GM18870 (cell line): Measurements from ENCODE around the gene HRG.
"Not testable (repeated sequence)": the region's sequence is repeated elsewhere in the genome, so short reads cannot be mapped to it uniquely, and the experiment has no call there.

Experiments
- ATAC-seq: cut with Tn5 transposase; IDR thresholded peaks from one replicate; pipeline ENCODE4 v1.9.1; 2021; ENCODE audit warnings: moderate library complexity; ENCODE audit not compliant: unreplicated experiment

HRG gene

GRCh38 chr3:186679151-186679550, 13.3 kb downstream of the HRG start:
- no peak for ATAC-seq

- no peak for ATAC-seq
Measured at GRCh38 chr3:186680869-186681268, 15.1 kb downstream of the HRG start.

DNA sequence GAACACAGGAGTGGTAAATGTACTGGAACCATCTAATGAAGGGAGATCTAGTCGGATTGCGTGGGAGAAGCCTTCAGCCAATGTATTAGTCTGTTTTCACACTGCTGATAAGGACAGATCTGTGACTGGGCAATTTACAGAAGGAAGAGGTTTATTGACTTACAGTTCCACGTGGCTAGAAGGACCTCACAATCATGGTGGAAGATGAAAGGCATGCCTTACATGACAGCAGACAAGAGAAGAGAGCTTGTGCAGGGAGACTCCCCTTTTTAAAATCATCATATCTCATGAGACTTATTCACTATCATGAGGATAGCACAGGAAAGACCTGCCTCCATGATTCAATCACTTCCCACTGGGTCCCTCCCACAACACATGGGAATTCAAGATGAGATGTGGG, 17.0 kb downstream of the HRG start:
- no peak for ATAC-seq

DNA sequence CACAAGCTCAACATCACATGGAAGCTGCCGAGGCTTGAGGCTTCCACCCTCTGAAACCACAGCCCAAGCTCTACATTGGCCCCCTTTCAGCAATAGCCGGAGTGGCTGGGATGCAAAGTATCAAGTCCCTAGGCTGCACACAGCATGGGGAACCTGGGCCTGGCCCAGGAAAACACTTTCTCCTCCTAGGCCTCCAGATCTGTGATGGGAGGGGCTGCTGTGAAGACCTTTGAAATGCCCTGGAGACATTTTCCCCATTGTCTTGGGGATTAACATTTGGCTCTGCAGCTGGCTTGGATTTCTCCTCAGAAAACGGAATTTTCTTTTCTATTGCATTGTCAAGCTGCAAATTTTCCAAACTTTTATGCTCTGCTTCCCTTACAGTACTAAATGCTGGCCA, 18.2 kb downstream of the HRG start:
- no peak for ATAC-seq

- ATAC-seq, result not testable (repeated sequence)
Measured at GRCh38 chr3:186686475-186686874, 20.7 kb downstream of the HRG start.

DNA sequence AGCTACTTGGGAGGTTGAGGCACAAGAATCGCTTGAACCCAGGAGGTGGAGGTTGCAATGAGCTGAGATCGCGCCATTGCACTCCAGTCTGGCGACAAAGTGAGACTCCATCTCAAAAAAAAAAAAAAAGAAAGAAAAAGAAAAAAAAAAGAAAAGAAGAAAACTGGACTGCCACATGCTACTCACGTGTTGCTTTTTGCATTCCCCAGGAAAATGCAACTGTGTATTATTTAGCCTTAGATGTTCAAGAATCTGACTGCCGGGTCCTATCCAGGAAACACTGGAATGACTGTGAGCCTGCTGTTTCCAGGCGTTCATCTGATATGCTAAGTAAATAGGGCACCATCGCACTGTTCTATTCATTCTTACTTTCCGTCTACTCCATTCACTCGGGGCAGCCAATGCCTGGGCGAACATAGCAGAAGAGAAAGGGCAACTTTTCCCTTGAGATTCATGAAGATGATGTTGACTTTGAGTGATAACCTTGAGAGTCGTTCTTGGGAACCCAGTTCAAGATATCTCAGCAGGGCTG, 21.4 kb downstream of the HRG start:
- ATAC-seq, result no peak

DNA sequence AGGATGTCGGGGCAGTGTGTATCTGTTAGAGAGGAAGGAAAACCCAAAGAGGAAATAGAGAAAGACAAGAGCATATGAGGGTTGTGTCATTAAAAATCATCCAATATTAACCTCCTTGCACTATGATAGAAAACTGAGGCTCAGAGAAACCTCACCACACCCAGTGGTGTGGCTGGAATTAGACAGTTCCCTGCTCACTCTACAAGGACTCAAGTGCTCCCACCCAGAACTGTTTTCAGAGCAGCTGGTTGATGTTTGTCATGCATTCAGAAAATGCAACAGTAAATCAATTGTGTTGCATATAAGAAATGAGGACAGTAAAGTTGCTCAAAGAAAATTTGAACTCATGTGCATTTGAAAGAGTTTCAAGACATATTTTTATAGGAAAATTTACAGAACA, 24.5 kb downstream of the HRG start:
- not testable (repeated sequence) for ATAC-seq

GRCh38 chr3:186691676-186692075, 25.9 kb downstream of the HRG start:
- no peak for ATAC-seq

DNA sequence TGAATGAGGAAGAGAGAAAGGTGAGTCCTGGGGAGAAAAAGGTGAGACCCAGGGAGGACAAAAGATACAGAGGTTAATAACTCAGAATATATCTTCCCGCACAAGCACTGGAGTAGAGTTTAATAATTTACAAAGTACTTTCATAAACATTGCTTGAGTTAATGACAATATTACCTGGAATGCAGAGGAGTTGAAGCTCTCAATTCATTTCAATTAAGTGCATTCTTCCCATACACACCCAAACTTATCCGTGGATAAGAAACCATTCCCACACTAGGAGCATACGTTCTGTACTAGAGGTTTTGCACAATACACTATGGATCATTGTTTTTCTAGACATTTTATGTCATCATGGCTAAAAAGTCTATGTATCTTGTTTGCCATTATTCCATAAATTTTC, 28.0 kb downstream of the HRG start:
- ATAC-seq, result no peak

DNA sequence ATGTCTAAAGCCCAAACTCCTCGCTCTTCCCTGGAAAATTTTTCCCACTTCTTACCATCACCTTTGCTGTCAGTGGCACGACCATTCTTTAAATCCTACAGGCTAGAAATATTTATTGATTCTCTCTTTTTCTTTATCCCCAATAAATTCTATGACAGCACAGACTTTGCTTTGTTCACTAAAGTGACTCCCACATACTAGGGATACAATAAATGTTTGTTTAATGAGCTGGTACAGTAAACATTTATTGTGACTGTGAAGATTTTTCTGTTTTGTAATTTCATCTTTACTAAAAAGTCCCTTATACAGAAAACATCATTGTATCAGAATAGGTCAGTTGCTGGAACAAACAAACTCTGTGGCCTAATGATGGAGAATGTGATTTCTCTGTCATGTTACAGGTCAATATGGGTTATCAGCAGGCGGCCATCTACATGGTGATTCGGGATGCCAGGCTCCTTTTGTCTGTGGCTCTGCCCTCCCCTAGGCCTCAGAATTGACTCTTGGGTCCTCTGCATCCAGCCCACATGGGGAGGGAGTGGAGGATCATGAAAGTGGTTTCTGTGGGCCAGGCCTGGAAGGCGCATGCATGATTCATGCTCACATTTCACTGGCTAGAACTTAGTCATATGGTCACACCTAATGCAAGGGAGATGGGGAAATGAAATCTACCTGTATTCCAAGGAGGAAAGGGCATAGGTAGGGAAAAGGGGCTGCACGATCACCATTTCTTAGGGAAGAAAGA, 28.6 kb downstream of the HRG start:
- ATAC-seq, result no peak

GRCh38 chr3:186696522-186696921, 30.7 kb downstream of the HRG start:
- no peak for ATAC-seq

DNA sequence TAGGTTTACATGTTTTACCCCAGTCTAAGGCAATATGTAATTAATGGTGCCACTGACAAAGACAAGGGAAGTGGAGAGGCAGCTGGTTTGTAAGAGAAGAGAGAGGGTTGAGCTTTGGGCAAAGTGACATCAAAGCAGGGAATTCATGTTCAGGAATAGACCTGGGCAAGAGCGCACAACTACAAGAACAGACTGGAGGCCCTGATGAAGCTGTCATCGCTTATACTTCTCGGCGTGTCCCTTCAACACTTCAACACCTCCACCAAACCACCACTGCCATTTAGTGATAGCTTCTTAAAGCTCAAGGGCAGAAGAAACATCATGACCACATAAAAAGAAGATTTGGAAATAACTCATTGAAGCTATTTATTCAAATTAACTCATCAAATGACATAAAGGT, 31.7 kb downstream of the HRG start:
- ATAC-seq, result no peak

DNA sequence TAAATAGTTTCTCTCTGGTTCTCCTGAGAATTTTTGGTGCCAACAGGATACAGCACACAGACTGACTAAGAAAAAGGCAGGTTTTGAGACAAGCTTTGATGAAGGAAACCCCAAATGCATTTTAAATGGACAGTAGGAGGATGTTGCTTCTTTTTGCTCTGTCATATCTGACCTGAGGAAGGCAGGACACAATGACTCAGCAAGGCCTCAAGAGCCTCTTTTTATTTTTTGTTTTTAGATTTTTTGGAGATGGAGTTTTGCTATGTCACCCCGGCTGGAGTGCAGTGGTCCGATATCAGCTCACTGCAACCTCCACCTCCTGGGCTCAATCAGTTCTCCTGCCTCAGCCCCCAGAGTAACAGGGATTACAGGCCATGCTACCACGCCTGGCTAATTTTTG, 34.5 kb downstream of the HRG start:
- ATAC-seq, result no peak

- ATAC-seq, result not testable (repeated sequence)
Measured at GRCh38 chr3:186702451-186702850, 36.6 kb downstream of the HRG start.

GRCh38 chr3:186705882-186706780, 40.3 kb downstream of the HRG start:
- ATAC-seq, result peak; percentile 60

DNA sequence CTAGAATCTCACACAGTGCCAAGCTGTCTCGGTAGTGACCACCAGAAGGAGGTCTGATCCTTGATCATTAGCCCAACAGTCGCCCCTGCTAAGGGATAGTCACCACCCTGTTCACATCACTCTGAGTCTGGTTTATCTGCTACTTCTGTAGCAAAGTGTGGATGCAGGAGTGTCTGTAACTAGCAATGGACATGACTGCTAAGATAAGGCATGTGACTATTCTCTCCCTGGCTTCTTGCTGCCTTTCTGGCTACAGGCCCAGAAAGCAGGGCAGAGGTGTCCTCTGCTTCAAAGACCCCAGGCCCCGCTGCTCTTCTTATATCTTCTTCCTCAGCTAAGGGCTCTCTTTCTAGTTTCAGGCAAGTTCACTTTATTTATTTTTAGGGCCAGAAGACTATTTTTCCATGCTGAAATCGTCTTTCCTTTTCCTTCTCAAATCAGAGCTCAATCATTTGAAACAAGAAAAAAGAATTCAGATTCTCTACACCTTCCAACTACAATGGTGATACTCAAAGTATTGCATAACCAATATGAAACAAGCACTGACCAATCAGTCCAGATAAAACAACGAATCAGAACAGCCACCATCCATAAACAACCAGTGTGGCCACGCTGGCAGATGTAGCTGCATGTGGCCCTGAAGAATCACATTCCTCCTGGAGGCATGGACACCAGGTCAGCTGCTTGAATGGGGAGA, 43.3 kb downstream of the HRG start:
- no peak for ATAC-seq

DNA sequence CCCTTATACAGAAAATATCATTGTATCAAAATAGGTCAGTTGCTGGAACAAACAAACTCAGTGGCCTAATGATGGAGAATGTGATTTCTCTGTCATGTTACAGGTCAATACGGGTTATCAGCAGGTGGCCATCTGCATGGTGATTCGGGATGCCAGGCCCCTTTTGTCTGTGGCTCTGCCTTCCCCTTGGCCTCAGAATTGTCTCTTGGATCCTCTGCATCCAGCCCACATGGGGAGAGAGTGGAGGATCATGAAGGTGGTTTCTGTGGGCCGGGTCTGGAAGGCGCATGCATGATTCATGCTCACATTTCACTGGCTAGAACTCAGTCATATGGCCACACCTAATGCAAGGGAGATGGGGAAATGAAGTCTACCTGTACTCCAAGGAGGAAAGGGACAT, 44.9 kb downstream of the HRG start:
- not testable (repeated sequence) for ATAC-seq

- no peak for ATAC-seq
Measured at GRCh38 chr3:186713499-186713898, 47.7 kb downstream of the HRG start.

GRCh38 chr3:186717039-186717457, 51.2 kb downstream of the HRG start, which contains the start of gene KNG1:
Gene KNG1 (plus strand): TSS chr3:186717359. CDS start chr3:186717543, 184 bp downstream.
- no peak for ATAC-seq

GRCh38 chr3:186719945-186720739, 54.3 kb downstream of the HRG start:
- no peak for ATAC-seq
